D721Med (cell line): ENCODE measurements around the gene PTPN21.

Experiments
- DNase-seq: peaks from one replicate; pipeline ENCODE4 v3.0.0; 2011; ENCODE audit warnings: low spot score; ENCODE audit not compliant: insufficient read length
- FAIRE-seq: peaks from 2 replicates; lab custom pipeline; 2011; peaks lifted over from hg19 to GRCh38; lab: Jason Lieb, UNC
- CTCF ChIP-seq: IDR thresholded peaks from 2 replicates; pipeline ENCODE4 v1.5.1; 2012; ENCODE audit warnings: mild to moderate bottlenecking, control low read depth; ENCODE audit not compliant: insufficient read depth; ENCODE audit errors: missing control alignments

Gene PTPN21

DNA sequence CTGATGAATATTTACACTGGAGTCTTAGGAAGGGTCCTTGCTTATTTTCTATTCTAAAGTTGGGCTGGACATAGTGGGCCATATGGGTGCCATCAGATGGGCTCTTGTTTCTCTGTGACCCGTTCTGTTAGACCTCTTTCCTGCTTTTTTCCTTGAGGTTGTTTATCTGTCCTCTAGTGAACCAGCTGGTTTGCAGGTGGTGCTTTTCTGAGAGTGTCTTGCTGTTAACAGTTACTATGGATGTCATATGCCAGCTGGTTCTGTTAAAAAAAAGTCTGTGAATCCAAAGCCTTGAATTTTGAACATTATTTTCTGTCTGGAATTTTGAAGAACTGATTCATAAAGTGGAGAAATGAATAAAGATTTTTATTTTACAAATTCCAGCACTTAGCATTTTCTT is 37.2 kb upstream of the PTPN21 start:
- TF ChIP-seq CTCF = no peak
- FAIRE-seq (no peak), DNase-seq (no peak)

DNA sequence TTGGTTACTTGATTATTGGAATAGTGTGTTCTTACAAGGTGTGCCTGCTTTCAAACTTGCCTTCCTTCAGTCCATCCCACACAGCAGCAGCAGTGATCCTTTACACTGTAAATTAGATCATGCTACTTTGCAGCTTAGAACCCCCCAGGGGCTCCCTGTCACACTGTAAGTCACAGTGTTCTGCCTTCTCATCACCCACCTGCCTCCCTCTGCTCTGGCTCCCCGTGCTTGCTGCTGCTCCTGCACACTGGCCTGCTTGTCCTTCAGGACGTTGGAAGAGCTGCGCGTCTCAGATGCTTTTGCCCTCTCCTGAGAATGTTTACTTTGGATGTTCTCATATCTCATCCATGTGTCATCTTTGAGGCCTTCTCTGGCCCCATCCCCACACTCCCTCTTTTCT is 35.4 kb upstream of the PTPN21 start:
- no peak for FAIRE-seq
- TF ChIP-seq CTCF = no peak

GRCh38 chr14:88588081-88588480 is 33.3 kb upstream of the PTPN21 start:
- DNase-seq (no peak), FAIRE-seq (no peak)
- no peak for TF ChIP-seq CTCF

More for the DNA sequence above, 35.4 kb upstream of the PTPN21 start:
- DNase-seq = no peak

- no peak for DNase-seq
- FAIRE-seq = no peak
- TF ChIP-seq CTCF = no peak
Observed at GRCh38 chr14:88584451-88584850, 29.6 kb upstream of the PTPN21 start.

- TF ChIP-seq CTCF = no peak
- FAIRE-seq (no peak), DNase-seq (no peak)
Observed at GRCh38 chr14:88576222-88576621, 21.4 kb upstream of the PTPN21 start.

- TF ChIP-seq CTCF = no peak
- no peak for DNase-seq
- no peak for FAIRE-seq
Observed at GRCh38 chr14:88572117-88572516, 17.3 kb upstream of the PTPN21 start.

- FAIRE-seq (no peak), DNase-seq (no peak)
- TF ChIP-seq CTCF = no peak
Observed at GRCh38 chr14:88568196-88568595, 13.4 kb upstream of the PTPN21 start.
